K562 (cell line): ENCODE measurements around the gene PQBP1. TPM values are rescaled to one million over a fixed set of nuclear protein-coding genes. Genes with fewer than 3 reads are reported as not detected.

Source experiments
- BACH1 ChIP-seq: fragments of 200-800 bp; sonication (Bioruptor generic); IDR thresholded peaks from 2 replicates; pipeline ENCODE4 v1.6.1; 2016; ENCODE audit warnings: missing genetic modification characterization, missing compliant biosample characterization
- CBX1 ChIP-seq: sonication (generic); IDR thresholded peaks from 2 replicates; pipeline ENCODE4 v1.6.1; 2016; ENCODE audit warnings: antibody characterized with exemption, low read depth, mild to moderate bottlenecking
- CBX2 ChIP-seq: fragments of 200-600 bp; sonication (generic); IDR thresholded peaks from one replicate; pipeline ENCODE4 v1.6.1; 2012; ENCODE audit warnings: mild to moderate bottlenecking, low read length, inconsistent platforms; ENCODE audit not compliant: insufficient read depth, poor library complexity, severe bottlenecking
- HINFP ChIP-seq: fragments of 450-650 bp; conservative IDR thresholded peaks from 2 replicates; pipeline ENCODE4 v1.6.1; 2016; ENCODE audit warnings: missing genetic modification characterization, low read depth, mild to moderate bottlenecking, control low read depth, missing compliant biosample characterization
- HOXB6 ChIP-seq: fragments of 250-450 bp; sonication (Bioruptor Pico); IDR thresholded peaks from 2 replicates; pipeline ENCODE4 v1.5.1; 2022; ENCODE audit warnings: mild to moderate bottlenecking, borderline replicate concordance
- ILF3 ChIP-seq: fragments of 450-650 bp; IDR thresholded peaks from 2 replicates; pipeline ENCODE4 v1.6.1; 2018; ENCODE audit warnings: antibody characterized with exemption, mild to moderate bottlenecking, moderate library complexity, borderline replicate concordance
- MEF2D ChIP-seq: conservative IDR thresholded peaks from 2 replicates; pipeline ENCODE4 v1.6.1; 2016; ENCODE audit warnings: low read depth, missing genetic modification characterization, missing compliant biosample characterization
- NELFE ChIP-seq: IDR thresholded peaks from 2 replicates; pipeline ENCODE4 v1.6.1; 2011; ENCODE audit warnings: mild to moderate bottlenecking; ENCODE audit not compliant: insufficient read depth, insufficient read length
- NFXL1 ChIP-seq: fragments of 450-650 bp; formaldehyde crosslinking; IDR thresholded peaks from 2 replicates; pipeline ENCODE4 v1.4.0; 2021; ENCODE audit warnings: mild to moderate bottlenecking
- NR2C2 ChIP-seq, 2 experiments: fragments of 200-800 bp in 1 of 2; sonication (Bioruptor generic) in 1 of 2; sonication (generic) in 1 of 2; formaldehyde crosslinking in 1 of 2; IDR thresholded peaks; 2 replicates each; pipeline versions ENCODE4 v1.6.1 to v1.8.0; 2016 to 2022; ENCODE audit warnings: mild to moderate bottlenecking in 1 of 2, missing compliant biosample characterization in 1 of 2, missing genetic modification characterization in 1 of 2, missing genetic modification reagents in 1 of 2
- PHF21A ChIP-seq: fragments of 450-650 bp; IDR thresholded peaks from 2 replicates; pipeline ENCODE4 v1.6.1; 2017; ENCODE audit warnings: low read depth, borderline replicate concordance
- POLR2B ChIP-seq: fragments of 450-650 bp; IDR thresholded peaks from 2 replicates; pipeline ENCODE4 v1.6.1; 2018; ENCODE audit warnings: low read depth; ENCODE audit not compliant: partially characterized antibody
- RAD21 ChIP-seq, 2 experiments: fragments of 250-450 bp in 1 of 2; fragments of 450-650 bp in 1 of 2; sonication (Bioruptor Pico) in 1 of 2; formaldehyde crosslinking in 1 of 2; IDR thresholded peaks in 1 of 2; conservative IDR thresholded peaks in 1 of 2; 2 replicates each; pipeline versions ENCODE4 v1.4.0 to v1.8.0; 2020 to 2022; ENCODE audit warnings: mild to moderate bottlenecking in 2 of 2, moderate library complexity in 1 of 2
- TRIM24 ChIP-seq, 2 experiments: fragments of 450-650 bp; IDR thresholded peaks; 2 replicates each; pipeline ENCODE4 v1.6.1; 2016
- ZBTB43 ChIP-seq: sonication (generic); formaldehyde crosslinking; IDR thresholded peaks from 2 replicates; pipeline ENCODE4 v1.8.0; 2023; ENCODE audit warnings: mild to moderate bottlenecking, missing genetic modification reagents
- ZC3H8 ChIP-seq: fragments of 450-650 bp; IDR thresholded peaks from 2 replicates; pipeline ENCODE4 v1.6.1; 2017
- ZFP30 ChIP-seq: fragments of 250-450 bp; sonication (Bioruptor Pico); IDR thresholded peaks from 2 replicates; pipeline ENCODE4 v1.8.0; 2022; ENCODE audit warnings: moderate library complexity, mild to moderate bottlenecking, inconsistent platforms, borderline replicate concordance
- ZMIZ1 ChIP-seq, 2 experiments: fragments of 150-350 bp in 1 of 2; IDR thresholded peaks; 2 replicates each; pipeline ENCODE4 v1.6.1; 2012 to 2016; ENCODE audit warnings: low read depth in 2 of 2, low read length in 2 of 2, mild to moderate bottlenecking in 1 of 2, moderate library complexity in 1 of 2
- ZNF12 ChIP-seq: sonication (generic); formaldehyde crosslinking; IDR thresholded peaks from 2 replicates; pipeline ENCODE4 v1.4.0; 2020; ENCODE audit warnings: mild to moderate bottlenecking, missing genetic modification reagents
- ZNF134 ChIP-seq: fragments of 250-450 bp; sonication (Bioruptor Pico); conservative IDR thresholded peaks from 2 replicates; pipeline ENCODE4 v1.4.0; 2020
- ZNF511 ChIP-seq: sonication (generic); formaldehyde crosslinking; IDR thresholded peaks from 2 replicates; pipeline ENCODE4 v1.8.0; 2022; ENCODE audit warnings: mild to moderate bottlenecking, missing genetic modification reagents
- polyA plus RNA-seq, 8 experiments: library from polyadenylated mRNA; depleted of rRNA in 4 of 8; stranded (reverse) in 5 of 8; unstranded in 3 of 8; fragments of >200 nt; fragmentation: Nextera tagmentation in 2 of 8; fragmentation: Illumina TruSeq in 1 of 8; extraction: Ambion mirVana in 2 of 8; extraction: Trizol in 1 of 8; gene quantifications; 2 replicates each; pipeline versions ENCODE4 v1.2.1 to v1.2.3, GENCODE V29; 2011 to 2014; ENCODE audit warnings: inconsistent platforms in 1 of 8, missing spikeins in 1 of 8
- total RNA-seq, 7 experiments: library from RNA; depleted of rRNA in 6 of 7; stranded (reverse); fragments of >200 nt in 6 of 7; fragmentation: Illumina TruSeq in 2 of 7; extraction: Trizol in 2 of 7; gene quantifications; 2 replicates each; pipeline versions ENCODE4 v1.2.1 to v1.2.3, GENCODE V29; 2011 to 2021; ENCODE audit warnings: low replicate concordance in 1 of 7

PQBP1 gene
- total and polyA plus RNA-seq, 9 of the 15 experiments (the other 6 are each of a cell fraction or from before 2014, with no cell fraction given), result 41.3 to 262 (median 112) TPM

GRCh38 chrX:48940404-48940955 is 42.8 kb downstream of the PQBP1 start (continued):
- TF ChIP-seq ZMIZ1 (IDR thresholded peaks at IDR 0.05; ENCODE audit: low read depth in 2 of 2, low read length in 2 of 2) (no peak), ILF3 (no peak), TRIM24 (IDR thresholded peaks at IDR 0.05) (0 out of 4 replicates have a peak, but pooled peaks of 1 of the 2 experiments have one; percentile 55), RAD21 (CRISPR knock-in tag; conservative IDR thresholded peaks at IDR 0.05 in 1 of 2, IDR thresholded peaks at IDR 0.05 in 1 of 2) (no peak), CBX2 (no peak), MEF2D (tag) (no peak), ZNF511 (CRISPR knock-in tag) (no peak), NELFE (no peak), HOXB6 (CRISPR knock-in tag) (no peak), ZC3H8 (no peak), ZBTB43 (CRISPR knock-in tag) (no peak), CBX1 (no peak), POLR2B (no peak), ZNF12 (CRISPR knock-in tag) (no peak), BACH1 (tag) (peak; percentile 98), NFXL1 (CRISPR knock-in tag) (no peak), ZNF134 (CRISPR knock-in tag) (no peak), NR2C2 (CRISPR knock-in tag; IDR thresholded peaks at IDR 0.05) (no peak), NR2C2 (tag; IDR thresholded peaks at IDR 0.05) (peak; percentile 58), ZFP30 (CRISPR knock-in tag) (no peak), PHF21A (no peak), HINFP (tag) (peak; percentile 35; the same call in 1 of the 2 replicates)
